HG03565 (cell line): ENCODE measurements around the gene EVL.
A peak's percentile ranks its signal among the peaks of the same experiment; 100 is the strongest.

Experiments
- ATAC-seq: cut with Tn5 transposase; IDR thresholded peaks from one replicate; pipeline ENCODE4 v1.9.1; 2021; ENCODE audit warnings: mild to moderate bottlenecking, moderate library complexity; ENCODE audit not compliant: unreplicated experiment

The EVL gene

DNA sequence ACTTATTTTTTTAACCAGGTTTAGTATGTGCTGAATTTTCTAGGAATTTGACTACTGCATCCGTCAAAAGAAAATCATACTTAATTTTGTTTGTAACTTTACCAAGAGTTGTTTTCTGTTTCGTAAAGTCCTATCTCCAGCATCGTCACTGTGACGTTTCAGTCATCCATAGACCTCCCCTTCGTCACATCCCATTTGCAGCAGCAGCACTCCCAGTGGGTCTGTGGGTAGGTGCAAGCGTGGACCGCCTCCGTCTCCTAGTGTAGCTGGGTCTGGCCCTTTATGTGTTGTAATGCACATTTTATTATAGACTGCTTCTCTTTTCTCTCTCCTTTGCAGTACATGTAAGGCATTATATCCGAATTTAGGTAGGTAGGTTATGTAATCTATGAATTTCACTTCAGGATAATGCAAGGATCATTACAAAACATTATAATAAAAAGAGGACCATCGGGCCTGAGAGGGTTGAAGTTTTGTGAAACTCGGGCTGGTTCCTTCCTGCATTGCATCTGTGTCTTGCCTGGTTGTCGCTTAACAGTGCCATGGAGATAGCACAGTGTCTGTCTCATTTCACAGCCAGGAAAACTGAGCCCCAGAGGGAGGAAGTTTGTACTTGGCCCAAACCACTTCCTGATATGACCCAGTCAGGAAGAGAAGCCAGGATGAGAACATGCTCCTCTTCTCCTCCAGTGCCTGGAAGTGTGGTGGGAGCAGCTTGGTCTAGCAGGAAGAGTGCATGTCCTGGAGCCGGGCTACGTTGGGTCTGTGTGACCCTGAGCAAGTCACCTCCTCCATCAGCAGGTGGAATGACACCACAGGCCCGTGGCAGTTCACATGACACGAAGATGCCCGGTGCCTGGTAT, 41.3 kb downstream of the EVL start:
- no peak for ATAC-seq

DNA sequence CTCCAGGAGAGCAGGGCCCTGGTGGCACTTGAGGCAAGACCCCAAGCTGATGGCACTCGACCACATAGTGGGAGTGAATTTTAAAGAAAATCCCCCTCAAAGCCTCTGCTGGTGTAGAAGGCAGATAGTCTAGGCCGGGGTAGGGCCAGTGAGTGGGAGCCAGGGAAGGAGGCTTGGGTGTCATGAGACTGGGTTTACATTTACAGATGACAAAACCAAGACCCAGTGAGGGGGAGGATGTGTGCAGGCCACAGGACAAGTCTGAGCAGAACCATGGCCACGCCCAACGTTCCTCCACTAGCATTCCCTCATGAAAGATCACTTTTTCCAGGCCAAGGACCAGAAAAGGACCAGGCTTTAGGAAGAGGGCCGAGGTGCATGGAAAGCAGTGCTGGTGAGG, 42.0 kb downstream of the EVL start:
- no peak for ATAC-seq

DNA sequence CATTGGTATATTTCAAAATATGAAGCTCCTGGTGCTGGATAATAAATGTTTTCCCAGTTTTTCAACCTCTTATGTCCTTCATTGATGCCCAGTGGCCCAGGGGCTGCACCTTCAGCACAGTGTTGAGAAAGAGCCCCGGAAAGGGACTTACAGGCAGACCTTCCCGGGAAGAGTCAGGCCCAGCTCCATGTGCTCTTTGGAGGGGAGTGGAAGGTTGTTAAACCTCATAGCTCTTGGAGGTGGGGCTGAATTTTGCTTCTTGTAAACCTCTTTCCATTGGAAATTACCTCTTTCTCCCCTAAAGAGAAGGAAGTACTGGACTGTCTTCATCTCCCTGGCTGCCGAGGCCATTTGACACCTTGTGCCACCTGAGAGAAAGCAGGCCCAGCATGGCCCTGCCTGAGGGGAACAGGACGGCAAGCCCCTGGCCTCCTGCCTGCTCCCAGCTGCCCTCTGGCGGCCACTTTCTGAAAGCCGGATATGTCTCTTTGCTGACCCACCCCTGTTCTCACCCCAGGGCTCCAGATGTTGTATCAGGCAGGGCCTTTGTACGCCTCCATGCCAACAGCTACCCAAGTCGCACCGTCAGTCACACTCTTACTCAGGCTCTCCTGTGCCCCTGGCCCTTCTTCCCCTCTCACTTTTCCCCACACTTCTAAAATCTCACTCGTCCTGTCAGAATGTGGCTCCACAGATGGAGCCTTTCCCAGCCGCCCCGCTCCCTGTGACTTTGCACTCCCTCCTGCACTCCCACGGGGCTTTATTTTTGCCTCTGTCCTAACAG, 43.0 kb downstream of the EVL start:
- peak; percentile 69 for ATAC-seq

DNA sequence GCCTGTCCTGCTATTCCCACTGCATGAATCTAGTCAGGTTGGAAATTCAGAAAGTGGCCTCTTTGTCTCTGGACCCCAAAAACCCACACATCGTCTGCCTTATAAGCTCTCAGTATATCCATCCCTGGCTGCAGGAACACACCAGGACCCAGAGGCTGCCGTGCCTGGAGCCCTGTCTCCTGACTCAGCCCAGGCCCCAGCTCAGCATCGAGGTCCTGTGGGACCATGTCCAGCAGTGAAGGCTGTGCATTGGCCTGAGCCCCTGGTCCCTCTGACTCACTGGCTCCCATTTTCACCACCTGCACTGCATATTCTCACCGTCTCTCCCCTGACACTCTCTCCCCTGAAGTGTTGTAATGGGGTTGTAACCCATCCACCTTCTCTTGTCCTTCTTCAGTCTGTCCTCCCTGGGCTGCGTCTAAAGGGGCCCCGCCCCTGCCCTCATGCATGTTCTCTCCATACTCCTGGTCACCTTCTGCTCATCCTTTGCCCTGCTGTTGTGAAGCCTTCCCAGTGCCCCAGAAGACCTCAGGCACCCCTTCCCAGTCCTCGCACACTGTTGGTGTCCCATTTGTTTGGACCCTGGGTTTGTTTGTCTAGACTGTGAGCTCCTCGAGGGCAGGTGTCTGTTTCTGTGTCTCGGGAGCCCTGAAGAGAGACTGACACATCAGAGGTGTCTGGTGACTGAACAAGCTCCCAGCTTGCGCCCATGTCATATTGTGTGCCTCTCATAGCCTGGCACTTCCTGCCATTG, 43.8 kb downstream of the EVL start:
- no peak for ATAC-seq

DNA sequence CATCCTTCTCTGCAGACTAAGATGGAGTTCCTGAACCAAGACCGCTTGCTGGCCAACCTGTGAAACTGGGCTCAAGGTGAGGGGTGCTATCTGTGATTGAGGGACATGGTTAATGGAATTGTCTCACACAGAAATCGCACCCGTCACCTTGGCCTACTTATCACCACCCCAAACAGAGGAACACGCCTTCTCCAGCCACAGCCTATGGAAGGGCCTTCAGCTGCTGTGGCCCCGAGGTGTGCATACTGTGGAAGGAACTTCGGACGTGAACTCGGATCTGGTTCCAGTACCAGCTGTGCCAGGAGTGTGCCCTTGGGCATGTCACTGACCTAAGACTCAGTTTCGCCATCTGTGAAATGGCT, 44.4 kb downstream of the EVL start:
- no peak for ATAC-seq

DNA sequence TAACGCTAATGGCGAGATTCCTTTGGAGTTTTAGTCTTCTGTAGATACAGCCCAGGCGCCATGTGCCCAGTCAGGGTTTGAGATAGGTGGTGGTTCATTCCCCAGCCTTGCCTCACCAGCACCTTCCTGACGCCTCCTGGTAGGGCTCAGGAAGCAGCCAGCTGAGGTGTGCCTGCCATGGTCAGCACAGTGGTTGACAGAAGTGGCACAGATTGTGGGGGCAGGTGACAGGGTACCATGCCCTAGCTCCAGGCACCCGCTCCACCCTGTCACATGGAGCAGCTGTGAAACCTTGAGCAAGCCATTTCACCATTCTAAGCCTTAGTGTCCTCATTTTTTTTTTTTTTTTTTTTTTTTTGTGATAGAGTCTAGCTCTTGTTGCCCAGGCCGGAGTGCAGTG, 45.6 kb downstream of the EVL start:
- no peak for ATAC-seq

DNA sequence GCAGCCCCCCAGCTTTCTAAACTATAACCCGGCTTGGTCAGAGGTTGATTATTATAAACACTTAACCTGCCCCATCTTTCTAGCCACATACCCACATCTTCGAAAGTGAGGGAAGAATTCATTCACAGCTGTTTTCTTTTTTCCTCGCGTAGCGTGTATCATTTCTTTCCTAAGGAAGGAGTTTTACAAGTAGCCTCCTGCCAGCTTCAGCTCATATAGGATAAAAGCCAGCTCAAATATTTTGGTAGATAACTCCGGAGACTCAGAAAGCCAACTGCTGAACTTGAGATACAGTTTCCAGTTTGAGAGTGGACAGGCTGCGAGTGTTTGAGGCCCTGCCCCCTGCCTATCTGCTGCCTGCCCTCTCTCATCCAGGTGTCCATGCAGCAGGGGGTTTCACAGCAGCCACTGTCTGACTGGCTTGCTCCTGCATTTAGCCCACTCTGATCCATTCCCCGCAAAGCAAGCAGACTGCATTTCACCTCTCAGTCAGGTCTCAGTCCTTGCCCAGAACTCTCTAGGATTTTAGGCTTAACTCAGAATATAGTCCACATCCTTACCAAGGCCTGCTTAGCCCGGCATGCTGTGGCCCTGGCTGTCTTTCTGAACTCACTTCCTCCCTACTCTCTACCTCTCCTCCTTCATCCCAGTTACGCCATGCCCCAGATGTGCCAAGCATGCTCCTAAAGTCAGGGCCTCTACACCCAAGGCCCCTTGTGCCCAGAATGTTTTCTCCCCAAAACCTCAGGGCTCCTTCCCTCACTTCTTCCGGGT, 46.9 kb downstream of the EVL start:
- ATAC-seq: no peak

DNA sequence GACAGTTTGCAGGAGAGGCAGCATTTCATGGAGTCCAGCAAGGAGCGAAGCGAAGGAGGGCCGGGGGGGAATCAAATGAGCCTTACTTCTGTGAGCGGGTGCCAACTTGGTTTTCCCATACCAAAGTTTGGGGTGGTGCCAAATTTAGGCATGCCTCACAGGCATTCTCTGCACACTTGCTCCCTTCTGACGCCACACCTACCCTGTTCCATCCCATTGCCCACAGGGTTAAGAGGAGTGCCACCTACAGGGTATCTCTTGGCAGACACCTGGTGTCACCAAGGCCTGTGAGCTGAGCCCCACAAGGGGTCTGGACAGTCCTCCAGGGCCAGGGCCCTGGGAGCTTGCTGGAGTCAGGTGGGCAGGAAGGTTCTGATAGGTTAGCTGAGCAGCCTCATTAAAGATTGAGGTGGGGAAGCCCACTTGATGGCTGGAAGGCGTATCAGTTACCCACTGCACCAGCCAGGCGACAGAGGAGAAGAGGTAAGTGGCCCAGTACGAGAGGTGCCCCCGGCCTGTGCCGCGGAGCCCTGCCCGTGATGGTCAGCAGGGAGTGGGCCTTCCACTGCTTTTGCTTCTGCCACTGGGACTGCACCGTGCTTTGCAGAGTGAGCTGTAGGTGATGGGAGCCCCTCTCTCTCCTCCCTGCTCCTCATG, 49.0 kb downstream of the EVL start:
- ATAC-seq: no peak

DNA sequence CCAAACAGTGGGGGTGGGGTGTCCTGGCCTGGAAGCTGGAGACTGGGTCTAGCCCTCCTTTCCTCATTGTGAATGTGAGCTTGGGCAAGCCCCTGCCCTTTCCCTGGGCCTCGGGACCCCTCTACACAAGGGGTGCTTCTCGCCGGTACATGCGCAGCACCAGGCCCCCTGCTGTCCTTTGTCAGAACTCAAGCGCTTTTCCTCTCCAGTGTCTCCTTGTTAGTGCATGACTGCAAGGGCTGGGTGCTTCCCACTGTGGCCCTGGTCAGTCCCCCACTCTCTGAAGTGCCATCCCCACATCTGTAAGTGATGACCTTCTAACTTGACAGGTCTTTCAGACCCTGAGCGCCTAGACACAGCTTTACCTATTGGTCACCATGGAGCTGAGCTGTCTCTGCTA, 50.0 kb downstream of the EVL start:
- no peak for ATAC-seq

DNA sequence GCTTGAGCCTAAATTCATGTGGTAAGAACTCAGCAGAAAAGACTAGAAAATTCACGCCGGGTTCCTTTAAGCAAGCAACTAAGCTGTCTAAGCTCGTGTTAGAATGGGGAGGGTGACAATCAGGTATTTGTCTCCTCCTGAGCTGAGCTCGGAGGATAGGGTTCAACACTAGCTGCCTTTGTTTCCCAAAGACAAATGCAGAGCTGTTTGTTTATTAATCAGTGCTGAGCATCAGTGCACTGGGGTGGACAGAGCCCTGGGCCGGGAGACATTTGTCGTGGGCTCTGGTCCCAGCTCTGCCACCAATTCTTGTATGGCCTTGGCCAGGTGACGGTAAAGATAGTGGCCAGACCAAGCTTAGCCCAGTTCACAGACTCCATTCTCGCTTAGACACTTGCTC, 50.5 kb downstream of the EVL start:
- no peak for ATAC-seq

DNA sequence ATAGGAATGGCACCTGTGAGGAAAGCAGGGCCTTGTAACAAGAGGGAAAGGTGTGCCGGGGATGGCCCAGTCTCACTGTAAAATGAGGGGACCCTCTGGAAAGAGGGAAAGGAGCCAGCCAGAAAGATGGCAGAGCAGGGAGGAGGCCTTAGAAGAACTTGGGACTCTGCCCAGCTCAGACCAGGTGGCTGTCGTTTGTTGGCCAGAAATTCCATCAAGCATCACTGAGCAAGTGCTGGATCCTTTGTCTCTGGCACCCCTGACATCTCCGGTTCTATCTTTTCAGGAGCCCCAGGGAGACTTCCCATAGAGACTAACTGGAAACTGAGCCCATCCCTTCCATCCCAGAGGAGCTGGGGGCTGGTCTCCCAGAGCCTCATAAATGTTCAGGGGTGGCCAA, 50.9 kb downstream of the EVL start:
- ATAC-seq: no peak

DNA sequence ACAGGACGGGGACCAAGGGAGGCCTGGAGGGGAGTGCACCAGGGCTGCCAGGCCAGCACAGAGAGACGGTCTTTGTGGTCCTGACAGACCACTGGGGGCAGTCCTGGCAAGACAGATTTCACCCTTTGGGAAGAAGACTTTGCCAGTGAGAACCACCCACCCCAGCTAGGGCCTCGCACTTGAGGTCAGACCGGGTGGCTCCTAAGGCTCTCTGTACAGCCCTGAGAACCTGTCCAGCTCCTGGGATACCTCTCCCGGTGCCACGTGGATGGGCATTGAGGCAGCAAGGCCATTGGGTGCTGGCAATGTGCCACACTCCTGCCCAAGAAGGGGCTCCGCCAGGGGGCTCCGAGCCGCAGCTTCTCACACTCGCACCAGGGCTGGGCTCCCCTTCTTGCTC, 51.8 kb downstream of the EVL start:
- no peak for ATAC-seq

DNA sequence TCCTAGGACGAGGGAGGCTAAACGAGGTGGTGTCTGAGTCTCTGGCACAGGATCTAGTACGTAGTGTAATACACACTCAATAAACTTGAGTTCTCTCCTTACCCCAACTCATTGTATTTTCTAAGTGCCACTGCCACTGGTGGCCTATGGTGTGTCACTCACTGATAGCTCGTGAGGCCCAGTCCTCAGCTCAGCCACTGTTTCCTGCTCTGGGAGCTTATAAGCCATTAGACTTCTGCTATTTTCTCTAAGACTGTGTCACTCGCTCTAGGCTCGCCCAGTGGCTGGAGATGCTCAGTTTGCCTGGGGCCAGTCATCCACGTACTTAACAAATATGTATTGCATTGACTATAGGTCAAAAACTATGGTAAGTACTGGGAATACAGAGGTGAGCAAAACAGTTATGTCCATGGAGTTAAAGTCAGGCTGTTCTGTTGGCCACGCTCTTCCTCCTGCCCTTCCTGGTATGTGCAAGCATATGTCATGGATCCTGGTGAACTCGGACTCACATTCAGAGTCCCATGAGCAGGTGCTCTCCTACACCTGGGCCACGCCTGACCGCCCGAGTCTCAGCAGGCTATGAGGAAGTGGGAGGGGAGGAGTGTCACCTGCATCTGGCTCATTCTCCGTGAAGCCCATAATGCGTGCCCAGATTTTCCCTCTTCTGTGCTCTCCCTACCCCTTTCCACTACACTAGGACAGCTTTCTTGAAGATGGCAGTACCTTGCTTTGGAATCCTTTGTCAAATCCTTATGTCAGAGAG, 52.6 kb downstream of the EVL start:
- no peak for ATAC-seq

DNA sequence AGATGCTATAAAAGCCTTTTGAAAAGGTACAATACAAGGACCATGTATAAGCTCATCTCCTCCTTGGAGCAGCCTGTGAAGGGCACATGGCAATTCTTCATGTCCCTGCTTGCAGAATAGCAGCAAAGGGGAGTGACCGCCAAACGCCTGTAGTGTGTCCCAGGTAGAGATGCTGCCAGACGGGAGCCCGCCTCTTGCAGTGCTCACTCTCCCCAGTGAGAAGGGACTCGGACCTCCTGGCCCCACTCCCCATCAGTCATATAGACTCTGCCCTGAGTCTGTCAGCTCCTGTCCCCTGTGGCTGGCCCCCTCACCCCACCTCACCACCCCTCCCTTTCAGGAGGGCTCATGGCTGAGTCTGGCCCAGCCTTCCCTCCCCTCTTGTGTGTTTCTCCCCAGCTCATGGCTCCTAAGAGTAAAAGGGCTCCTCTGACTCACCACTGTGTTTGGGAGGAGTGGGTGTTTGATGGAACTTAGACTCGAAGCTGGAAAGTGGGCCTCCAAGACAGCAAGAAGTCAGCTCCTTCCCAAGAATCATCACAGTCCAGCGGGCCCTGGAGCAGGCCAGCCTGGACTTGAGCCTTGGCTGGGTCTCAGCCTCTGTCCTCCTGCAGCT, 53.3 kb downstream of the EVL start:
- no peak for ATAC-seq

DNA sequence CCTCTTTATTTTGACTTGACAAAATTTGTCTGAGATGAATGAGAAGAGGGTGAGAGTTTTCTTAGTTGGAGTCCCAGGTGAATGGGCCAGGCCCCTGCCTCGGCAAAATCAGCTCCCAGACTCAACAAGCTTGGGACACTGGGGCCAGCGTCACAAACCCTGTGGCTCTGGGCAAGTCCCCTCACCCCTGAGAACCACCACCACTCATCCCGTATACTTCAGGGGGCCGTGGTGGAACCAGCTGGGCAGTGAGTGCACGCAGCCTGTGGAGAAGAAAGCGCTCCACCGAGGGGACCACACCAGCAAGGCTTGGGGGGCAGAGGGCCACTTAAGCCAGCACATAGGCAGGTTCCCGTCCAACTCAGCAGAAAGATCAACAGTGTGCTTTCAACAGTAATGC, 54.0 kb downstream of the EVL start:
- ATAC-seq: no peak

DNA sequence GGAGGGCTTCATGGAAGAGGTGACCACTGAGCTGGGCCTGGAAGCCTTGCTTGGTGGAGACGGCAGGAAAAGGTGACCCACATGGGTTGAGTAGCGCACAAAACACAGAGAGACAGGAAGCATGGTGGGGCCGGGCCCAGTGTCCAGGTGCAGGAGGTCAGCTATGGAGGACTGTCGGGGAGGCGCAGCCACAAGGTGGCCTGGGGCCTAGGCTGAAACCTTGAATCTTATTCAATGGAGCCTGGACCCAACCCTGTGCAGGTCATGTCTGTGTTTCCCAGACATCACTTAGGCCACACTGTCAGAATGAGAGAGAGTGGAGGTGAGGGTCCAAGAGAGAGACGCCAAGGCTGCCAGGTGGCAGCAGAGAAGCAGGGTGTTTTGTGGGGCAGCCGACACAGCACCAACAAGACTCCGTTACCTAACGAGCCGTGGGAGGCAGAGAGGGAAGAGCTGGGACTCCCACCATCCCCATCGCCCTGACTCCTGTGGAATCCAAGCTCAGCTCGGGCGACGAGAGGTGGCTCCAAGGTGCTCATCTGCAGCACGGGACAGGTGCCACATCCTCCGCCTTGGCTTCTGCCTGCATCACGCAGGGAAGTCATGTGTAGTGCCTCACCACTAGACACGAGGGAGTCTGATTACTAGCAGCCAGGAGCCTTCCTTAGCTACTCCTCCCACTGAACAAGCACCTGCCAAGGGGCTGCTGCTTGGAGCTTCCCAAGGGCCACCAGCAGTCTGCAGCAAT, 55.5 kb downstream of the EVL start:
- ATAC-seq: no peak

DNA sequence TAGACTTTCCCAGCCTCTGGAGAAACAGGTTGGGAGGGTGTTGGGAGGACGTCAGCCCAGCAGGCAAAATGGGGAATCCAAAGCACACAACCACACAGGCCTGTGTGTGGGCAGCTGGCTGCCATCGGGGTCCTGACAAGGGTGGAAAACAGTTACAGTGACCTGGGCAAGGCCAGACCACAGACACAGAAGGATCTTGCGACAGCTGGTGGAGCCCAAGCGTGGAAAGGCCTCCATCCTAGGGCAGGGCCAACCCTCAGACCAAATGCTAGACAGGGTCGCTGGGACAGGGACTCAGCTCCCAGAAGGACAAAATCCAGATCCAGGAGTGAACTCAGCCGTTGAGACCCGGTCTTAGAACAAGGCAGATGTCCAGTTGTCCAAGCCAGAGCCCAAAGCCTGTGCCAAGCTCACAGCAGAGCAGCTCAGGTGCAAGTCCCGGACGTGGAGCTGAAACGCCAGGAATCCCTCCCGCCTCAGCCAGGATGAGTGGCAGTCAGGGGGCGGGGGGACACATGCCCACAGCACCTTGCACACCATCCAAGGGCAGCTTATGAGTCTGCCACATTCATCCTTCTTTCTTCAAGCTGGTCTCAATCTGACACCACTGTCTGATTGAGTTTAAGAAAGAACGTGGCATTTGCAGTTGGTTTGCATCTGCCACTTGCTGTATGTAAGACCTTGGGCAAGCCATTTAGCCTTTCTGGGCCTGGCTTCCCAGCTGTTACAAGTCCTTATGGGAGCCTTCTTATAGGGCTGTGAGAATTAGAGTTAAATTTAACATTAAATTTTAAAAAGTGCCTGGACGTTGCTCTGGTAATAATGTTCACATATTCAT, 56.6 kb downstream of the EVL start:
- no peak for ATAC-seq
